ENCODE results near the gene GPANK1. TPM values are rescaled to one million over a fixed set of nuclear protein-coding genes. Genes with fewer than 3 reads are reported as not detected.

Gene GPANK1
- total RNA-seq, 1 experiment from 2014 or later: 29.1 TPM

DNA sequence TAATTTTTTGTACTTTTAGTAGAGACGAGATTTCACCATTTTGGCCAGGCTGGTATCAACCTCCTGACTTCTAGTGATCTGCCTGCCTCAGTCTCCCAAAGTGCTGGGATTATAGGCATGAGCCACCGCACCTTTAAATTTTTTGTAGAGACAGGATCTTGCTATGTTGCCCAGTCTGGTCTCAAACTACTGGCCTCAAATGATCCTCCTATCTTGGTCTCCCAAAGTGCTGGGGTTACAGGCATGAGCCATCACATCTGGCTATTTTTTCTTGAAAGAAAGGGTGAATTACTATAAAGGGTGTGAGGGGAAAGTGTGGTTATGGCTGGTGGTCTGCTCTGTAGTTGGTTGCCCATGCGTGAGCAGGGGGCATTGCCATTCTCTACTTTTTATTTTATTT is 43.4 kb upstream of the GPANK1 start:
- Mint-ChIP-seq H3K9me3 (no peaks in the 10 kb centered on the region), H3K4me3 (no peak overlapping the region), H3K4me1 (peaks cover 16% of the 10 kb centered on the region), H3K27me3 (ENCODE audit: low read depth) (peaks cover 7% of the 10 kb centered on the region; the same call in 1 of the 2 replicates), H3K36me3 (no peaks in the 10 kb centered on the region), H3K27ac (no peak overlapping the region)
- TF ChIP-seq, protein P1, sequence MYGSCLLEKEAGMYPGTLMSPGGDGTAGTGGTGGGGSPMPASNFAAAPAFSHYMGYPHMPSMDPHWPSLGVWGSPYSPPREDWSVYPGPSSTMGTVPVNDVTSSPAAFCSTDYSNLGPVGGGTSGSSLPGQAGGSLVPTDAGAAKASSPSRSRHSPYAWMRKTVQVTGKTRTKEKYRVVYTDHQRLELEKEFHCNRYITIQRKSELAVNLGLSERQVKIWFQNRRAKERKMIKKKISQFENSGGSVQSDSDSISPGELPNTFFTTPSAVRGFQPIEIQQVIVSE (CRISPR knock-in tag; IDR thresholded peaks at IDR 0.05; ENCODE audit: borderline replicate concordance): no peak
- TF ChIP-seq ZNF219 (CRISPR knock-in tag; IDR thresholded peaks at IDR 0.05; ENCODE audit: borderline replicate concordance): no peak
- no peak for TF ChIP-seq ESRRA (CRISPR knock-in tag; IDR thresholded peaks at IDR 0.05; ENCODE audit: borderline replicate concordance)
- no peak for TF ChIP-seq CBFB (CRISPR knock-in tag; IDR thresholded peaks at IDR 0.05; ENCODE audit: low read depth)
- no peak for TF ChIP-seq PRRX2 (CRISPR knock-in tag; IDR thresholded peaks at IDR 0.05)
- TF ChIP-seq, protein P2, sequence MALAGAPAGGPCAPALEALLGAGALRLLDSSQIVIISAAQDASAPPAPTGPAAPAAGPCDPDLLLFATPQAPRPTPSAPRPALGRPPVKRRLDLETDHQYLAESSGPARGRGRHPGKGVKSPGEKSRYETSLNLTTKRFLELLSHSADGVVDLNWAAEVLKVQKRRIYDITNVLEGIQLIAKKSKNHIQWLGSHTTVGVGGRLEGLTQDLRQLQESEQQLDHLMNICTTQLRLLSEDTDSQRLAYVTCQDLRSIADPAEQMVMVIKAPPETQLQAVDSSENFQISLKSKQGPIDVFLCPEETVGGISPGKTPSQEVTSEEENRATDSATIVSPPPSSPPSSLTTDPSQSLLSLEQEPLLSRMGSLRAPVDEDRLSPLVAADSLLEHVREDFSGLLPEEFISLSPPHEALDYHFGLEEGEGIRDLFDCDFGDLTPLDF (CRISPR knock-in tag; IDR thresholded peaks at IDR 0.05): no peak
- no peak for TF ChIP-seq RELA (CRISPR knock-in tag; IDR thresholded peaks at IDR 0.05; ENCODE audit: borderline replicate concordance)
- TF ChIP-seq ELF4 (CRISPR knock-in tag; IDR thresholded peaks at IDR 0.05; ENCODE audit: low read depth): no peak
- TF ChIP-seq, protein P3, sequence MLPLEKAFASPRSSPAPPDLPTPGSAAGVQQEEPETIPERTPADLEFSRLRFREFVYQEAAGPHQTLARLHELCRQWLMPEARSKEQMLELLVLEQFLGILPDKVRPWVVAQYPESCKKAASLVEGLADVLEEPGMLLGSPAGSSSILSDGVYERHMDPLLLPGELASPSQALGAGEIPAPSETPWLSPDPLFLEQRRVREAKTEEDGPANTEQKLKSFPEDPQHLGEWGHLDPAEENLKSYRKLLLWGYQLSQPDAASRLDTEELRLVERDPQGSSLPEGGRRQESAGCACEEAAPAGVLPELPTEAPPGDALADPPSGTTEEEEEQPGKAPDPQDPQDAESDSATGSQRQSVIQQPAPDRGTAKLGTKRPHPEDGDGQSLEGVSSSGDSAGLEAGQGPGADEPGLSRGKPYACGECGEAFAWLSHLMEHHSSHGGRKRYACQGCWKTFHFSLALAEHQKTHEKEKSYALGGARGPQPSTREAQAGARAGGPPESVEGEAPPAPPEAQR (CRISPR knock-in tag; IDR thresholded peaks at IDR 0.05): no peak
- ATAC-seq: no peak
- ChIA-PET CTCF (no interaction called here), POLR2A (no interaction called here)
- no peak for DNase-seq (ENCODE audit: low spot score)

DNA sequence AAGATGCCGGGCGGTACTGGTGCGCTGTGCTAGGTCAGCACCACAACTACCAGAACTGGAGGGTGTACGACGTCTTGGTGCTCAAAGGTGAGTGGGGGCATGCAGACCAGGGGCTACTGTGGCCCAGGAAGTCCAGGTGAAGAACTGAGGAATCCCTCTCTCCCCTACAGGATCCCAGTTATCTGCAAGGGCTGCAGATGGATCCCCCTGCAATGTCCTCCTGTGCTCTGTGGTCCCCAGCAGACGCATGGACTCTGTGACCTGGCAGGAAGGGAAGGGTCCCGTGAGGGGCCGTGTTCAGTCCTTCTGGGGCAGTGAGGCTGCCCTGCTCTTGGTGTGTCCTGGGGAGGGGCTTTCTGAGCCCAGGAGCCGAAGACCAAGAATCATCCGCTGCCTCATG is 42.9 kb upstream of the GPANK1 start:
- peaks cover 13% of the 10 kb centered on the region for H3K4me1 Mint-ChIP-seq
- H3K27me3 Mint-ChIP-seq (ENCODE audit: low read depth): peaks cover 7% of the 10 kb centered on the region; the same call in 1 of the 2 replicates
- no peak for TF ChIP-seq JAZF1 (CRISPR knock-in tag; IDR thresholded peaks at IDR 0.05)
- DNase-seq (ENCODE audit: low spot score) (no peak), ATAC-seq (no peak)
- no peaks in the 10 kb centered on the region for H3K9me3 Mint-ChIP-seq
- H3K4me3 Mint-ChIP-seq: no peak overlapping the region
- ChIA-PET POLR2A (no interaction called here), CTCF (no interaction called here)
- no peaks in the 10 kb centered on the region for H3K36me3 Mint-ChIP-seq
- H3K27ac Mint-ChIP-seq: no peak overlapping the region

DNA sequence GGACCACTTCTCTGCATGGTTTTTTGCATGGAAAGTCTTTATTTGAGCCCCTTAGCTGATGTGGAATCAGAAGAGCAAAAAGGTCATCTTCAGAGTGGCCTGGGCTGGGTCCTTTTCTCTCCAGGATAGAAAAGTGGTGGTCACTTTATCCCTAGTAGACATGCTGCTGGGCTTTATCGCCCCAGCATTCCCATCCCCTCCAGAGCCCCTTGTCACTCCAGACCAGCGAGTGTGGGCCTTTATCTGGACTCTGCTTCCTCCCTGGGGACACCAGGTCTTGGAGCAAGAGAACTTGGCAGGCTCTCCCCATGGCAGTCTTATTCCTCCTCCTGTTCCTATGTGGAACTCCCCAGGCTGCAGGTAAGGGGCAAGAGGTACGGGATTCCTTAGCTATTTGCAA is 41.8 kb upstream of the GPANK1 start, which contains the start of gene LY6G6F:
Gene LY6G6F (plus strand): TSS at position 268 of the 400 bp plus-strand sequence. CDS start 41 bp downstream, at position 309.
- ChIA-PET POLR2A (interaction anchor here (0.6 kb wide), 1 partner anchor 8 kb away, joined by 3 read pairs; no protein-coding TSS in a partner anchor), CTCF (interaction anchor here (0.5 to 1.4 kb wide), 5 partner anchors 32 to 1594 kb away, joined by 3 to 4 read pairs (median 3); no protein-coding TSS in a partner anchor)
- H3K27me3 Mint-ChIP-seq (ENCODE audit: low read depth): peaks cover 7% of the 10 kb centered on the region; the same call in 1 of the 2 replicates
- DNase-seq (ENCODE audit: low spot score) (no peak), ATAC-seq (no peak)
- H3K4me1 Mint-ChIP-seq: peaks cover 17% of the 10 kb centered on the region
- H3K36me3 Mint-ChIP-seq: no peaks in the 10 kb centered on the region
- H3K4me3 Mint-ChIP-seq: no peak within 1 kb of the TSS
- H3K9me3 Mint-ChIP-seq: no peaks in the 10 kb centered on the region
- H3K27ac Mint-ChIP-seq: no peak within 1 kb of the TSS
- TF ChIP-seq SOX15 (CRISPR knock-in tag; IDR thresholded peaks at IDR 0.05) (no peak), TEAD4 (CRISPR knock-in tag; IDR thresholded peaks at IDR 0.05) (no peak), CBFB (CRISPR knock-in tag; IDR thresholded peaks at IDR 0.05; ENCODE audit: low read depth) (no peak), SP1 (CRISPR knock-in tag; conservative IDR thresholded peaks at IDR 0.05) (no peak), SMAD3 (CRISPR knock-in tag; IDR thresholded peaks at IDR 0.05; ENCODE audit: borderline replicate concordance) (no peak), ZNF263 (CRISPR knock-in tag; IDR thresholded peaks at IDR 0.05; ENCODE audit: low read depth) (no peak), TP53 (CRISPR knock-in tag; IDR thresholded peaks at IDR 0.05) (no peak), NFATC4 (CRISPR knock-in tag; IDR thresholded peaks at IDR 0.05) (no peak), MXD4 (CRISPR knock-in tag; IDR thresholded peaks at IDR 0.05; ENCODE audit: borderline replicate concordance) (no peak), TCF7 (CRISPR knock-in tag; IDR thresholded peaks at IDR 0.05; ENCODE audit: low read depth) (no peak)
- TF ChIP-seq, protein P4, sequence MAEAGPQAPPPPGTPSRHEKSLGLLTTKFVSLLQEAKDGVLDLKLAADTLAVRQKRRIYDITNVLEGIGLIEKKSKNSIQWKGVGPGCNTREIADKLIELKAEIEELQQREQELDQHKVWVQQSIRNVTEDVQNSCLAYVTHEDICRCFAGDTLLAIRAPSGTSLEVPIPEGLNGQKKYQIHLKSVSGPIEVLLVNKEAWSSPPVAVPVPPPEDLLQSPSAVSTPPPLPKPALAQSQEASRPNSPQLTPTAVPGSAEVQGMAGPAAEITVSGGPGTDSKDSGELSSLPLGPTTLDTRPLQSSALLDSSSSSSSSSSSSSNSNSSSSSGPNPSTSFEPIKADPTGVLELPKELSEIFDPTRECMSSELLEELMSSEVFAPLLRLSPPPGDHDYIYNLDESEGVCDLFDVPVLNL (CRISPR knock-in tag; IDR thresholded peaks at IDR 0.05; ENCODE audit: borderline replicate concordance, low read depth): no peak
- TF ChIP-seq, protein P5, sequence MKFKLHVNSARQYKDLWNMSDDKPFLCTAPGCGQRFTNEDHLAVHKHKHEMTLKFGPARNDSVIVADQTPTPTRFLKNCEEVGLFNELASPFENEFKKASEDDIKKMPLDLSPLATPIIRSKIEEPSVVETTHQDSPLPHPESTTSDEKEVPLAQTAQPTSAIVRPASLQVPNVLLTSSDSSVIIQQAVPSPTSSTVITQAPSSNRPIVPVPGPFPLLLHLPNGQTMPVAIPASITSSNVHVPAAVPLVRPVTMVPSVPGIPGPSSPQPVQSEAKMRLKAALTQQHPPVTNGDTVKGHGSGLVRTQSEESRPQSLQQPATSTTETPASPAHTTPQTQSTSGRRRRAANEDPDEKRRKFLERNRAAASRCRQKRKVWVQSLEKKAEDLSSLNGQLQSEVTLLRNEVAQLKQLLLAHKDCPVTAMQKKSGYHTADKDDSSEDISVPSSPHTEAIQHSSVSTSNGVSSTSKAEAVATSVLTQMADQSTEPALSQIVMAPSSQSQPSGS (CRISPR knock-in tag; IDR thresholded peaks at IDR 0.05; ENCODE audit: borderline replicate concordance, low read depth): no peak
- TF ChIP-seq, protein P6, sequence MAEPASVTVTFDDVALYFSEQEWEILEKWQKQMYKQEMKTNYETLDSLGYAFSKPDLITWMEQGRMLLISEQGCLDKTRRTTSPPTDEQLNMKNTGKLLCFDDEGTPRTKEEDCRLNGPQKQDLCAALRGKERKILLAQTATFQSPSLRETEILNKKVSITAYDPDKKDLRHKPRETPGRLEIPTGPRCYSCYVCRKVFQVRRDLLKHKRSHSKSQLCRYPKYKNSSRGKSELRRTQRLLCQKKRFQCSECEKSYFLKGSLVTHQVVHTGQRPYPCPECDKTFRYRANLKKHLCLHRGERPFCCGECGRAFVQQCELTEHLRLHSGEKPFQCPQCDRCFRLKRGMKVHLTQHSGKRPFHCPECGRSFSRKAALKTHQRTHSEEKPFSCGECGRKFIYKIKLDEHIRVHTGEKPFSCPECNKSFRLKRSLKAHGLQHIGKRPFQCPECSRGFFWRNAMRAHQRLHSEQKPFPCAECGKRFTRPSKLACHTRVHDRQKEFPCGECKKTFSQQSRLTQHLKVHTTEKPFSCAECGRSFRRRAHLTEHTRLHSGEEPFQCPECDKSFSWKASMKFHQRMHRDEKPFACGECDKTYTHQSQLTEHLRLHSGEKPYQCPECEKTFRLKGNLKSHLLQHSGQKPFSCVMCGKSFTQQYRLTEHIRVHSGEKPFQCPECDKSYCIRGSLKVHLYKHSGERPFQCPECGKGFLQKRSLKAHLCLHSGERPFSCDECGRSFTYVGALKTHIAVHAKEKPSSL (CRISPR knock-in tag; conservative IDR thresholded peaks at IDR 0.05): no peak

All from WTC11 (cell line).